Karpas-422 (cell line): ENCODE measurements around the gene LHX5. TPM values are rescaled to one million over a fixed set of nuclear protein-coding genes. Genes with fewer than 3 reads are reported as not detected.

Experiments used
- DNase-seq: peaks from one replicate; pipeline ENCODE4 v3.0.0-alpha.2; 2015
- H2AFZ ChIP-seq: fragments of 200-600 bp; sonication (generic); 2 replicates; pipeline ENCODE4 v1.6.1; 2014; ENCODE audit warnings: antibody characterized with exemption, low read length, mixed read lengths
- H3K27ac ChIP-seq: fragments of 200-600 bp; sonication (generic); 2 replicates; pipeline ENCODE4 v1.5.1; 2014; ENCODE audit warnings: mild to moderate bottlenecking, low read length, moderate library complexity
- H3K27me3 ChIP-seq: fragments of 200-600 bp; sonication (generic); 2 replicates; pipeline ENCODE4 v1.6.1; 2014; ENCODE audit warnings: low read length, mixed read lengths
- H3K36me3 ChIP-seq: fragments of 200-600 bp; sonication (generic); 2 replicates; pipeline ENCODE4 v1.6.1; 2014; ENCODE audit warnings: low read length, mixed read lengths; ENCODE audit not compliant: insufficient read depth
- H3K4me1 ChIP-seq: fragments of 200-600 bp; sonication (generic); 2 replicates; pipeline ENCODE4 v1.6.1; 2014; ENCODE audit warnings: mild to moderate bottlenecking, low read length, mixed read lengths
- H3K4me2 ChIP-seq: fragments of 200-600 bp; sonication (generic); 2 replicates; pipeline ENCODE4 v1.6.1; 2014; ENCODE audit warnings: low read length, low read depth, mild to moderate bottlenecking; ENCODE audit not compliant: poor library complexity, severe bottlenecking
- H3K4me3 ChIP-seq: fragments of 200-600 bp; sonication (generic); 2 replicates; pipeline ENCODE4 v1.5.1; 2014; ENCODE audit warnings: mild to moderate bottlenecking, antibody characterized with exemption, low read length, mixed read lengths
- H3K79me2 ChIP-seq: fragments of 200-600 bp; sonication (generic); 2 replicates; pipeline ENCODE4 v1.6.1; 2014; ENCODE audit warnings: mild to moderate bottlenecking, low read length, mixed read lengths
- H3K9ac ChIP-seq: fragments of 200-600 bp; sonication (generic); 2 replicates; pipeline ENCODE4 v1.6.0; 2014; ENCODE audit warnings: low read length
- H3K9me2 ChIP-seq: fragments of 200-600 bp; sonication (generic), shearing (Covaris generic); replicated peaks from 2 replicates; pipeline ENCODE4 v1.6.0; 2014; ENCODE audit warnings: mild to moderate bottlenecking, low read length, moderate library complexity; ENCODE audit not compliant: insufficient read depth
- H3K9me3 ChIP-seq: fragments of 300-700, 200-600 bp; sonication (generic); 2 replicates; pipeline ENCODE4 v1.6.1; 2014; ENCODE audit warnings: low read length, mixed read lengths
- H4K20me1 ChIP-seq: fragments of 200-600 bp; sonication (generic); 2 replicates; pipeline ENCODE4 v1.6.1; 2014; ENCODE audit warnings: mild to moderate bottlenecking, antibody characterized with exemption, low read length, low read depth; ENCODE audit not compliant: insufficient read depth
- total RNA-seq: library from RNA; depleted of rRNA; stranded (reverse); fragments of >200 nt; shearing (Covaris generic); gene quantifications from 2 replicates; pipeline ENCODE4 v1.2.3, GENCODE V29; 2014; ENCODE audit warnings: low replicate concordance

The LHX5 gene
- total RNA-seq, 1 experiment from 2014 or later, result not detected

- H3K79me2 ChIP-seq, result no peaks in the 10 kb centered on the region
- H3K9me2 ChIP-seq, result no peaks in the 10 kb centered on the region
- H3K36me3 ChIP-seq, result no peaks in the 10 kb centered on the region
- no peaks in the 10 kb centered on the region for H3K4me1 ChIP-seq
- no peak overlapping the region for H3K27ac ChIP-seq
- no peaks in the 10 kb centered on the region for H3K27me3 ChIP-seq
- H3K9me3 ChIP-seq, result no peaks in the 10 kb centered on the region
- no peak for DNase-seq
- H3K4me3 ChIP-seq, result no peak overlapping the region
- no peaks in the 10 kb centered on the region for H4K20me1 ChIP-seq
- no peak overlapping the region for H3K9ac ChIP-seq
- H2AFZ ChIP-seq, result no peak overlapping the region
- H3K4me2 ChIP-seq, result no peak overlapping the region
These were observed 14.9 kb downstream of the LHX5 start for GRCh38 chr12:113456761-113457160.

GRCh38 chr12:113456199-113456598 lies 15.5 kb downstream of the LHX5 start:
- H3K9me2 ChIP-seq, result no peaks in the 10 kb centered on the region
- H3K79me2 ChIP-seq, result no peaks in the 10 kb centered on the region
- no peak overlapping the region for H3K27ac ChIP-seq
- no peak overlapping the region for H3K4me3 ChIP-seq
- H3K36me3 ChIP-seq, result no peaks in the 10 kb centered on the region
- no peak for DNase-seq
- no peaks in the 10 kb centered on the region for H3K27me3 ChIP-seq
- no peaks in the 10 kb centered on the region for H3K4me1 ChIP-seq
- H3K4me2 ChIP-seq, result no peak overlapping the region
- no peak overlapping the region for H3K9ac ChIP-seq
- H2AFZ ChIP-seq, result no peak overlapping the region
- H3K9me3 ChIP-seq, result no peaks in the 10 kb centered on the region
- no peaks in the 10 kb centered on the region for H4K20me1 ChIP-seq

GRCh38 chr12:113453330-113453729 lies 18.3 kb downstream of the LHX5 start:
- H3K9me3 ChIP-seq, result no peaks in the 10 kb centered on the region
- no peaks in the 10 kb centered on the region for H3K79me2 ChIP-seq
- H4K20me1 ChIP-seq, result no peaks in the 10 kb centered on the region
- no peak overlapping the region for H3K9ac ChIP-seq
- no peak overlapping the region for H2AFZ ChIP-seq
- H3K27me3 ChIP-seq, result no peaks in the 10 kb centered on the region
- H3K36me3 ChIP-seq, result no peaks in the 10 kb centered on the region
- no peak overlapping the region for H3K4me3 ChIP-seq
- no peak for DNase-seq
- H3K27ac ChIP-seq, result no peak overlapping the region
- H3K4me1 ChIP-seq, result no peaks in the 10 kb centered on the region
- H3K9me2 ChIP-seq, result no peaks in the 10 kb centered on the region
- H3K4me2 ChIP-seq, result no peak overlapping the region

- H4K20me1 ChIP-seq, result no peaks in the 10 kb centered on the region
- no peaks in the 10 kb centered on the region for H3K79me2 ChIP-seq
- H3K4me3 ChIP-seq, result no peak overlapping the region
- no peaks in the 10 kb centered on the region for H3K36me3 ChIP-seq
- H3K9ac ChIP-seq, result no peak overlapping the region
- no peaks in the 10 kb centered on the region for H3K27me3 ChIP-seq
- no peak overlapping the region for H2AFZ ChIP-seq
- no peaks in the 10 kb centered on the region for H3K4me1 ChIP-seq
- DNase-seq, result no peak
- no peak overlapping the region for H3K27ac ChIP-seq
- H3K9me2 ChIP-seq, result no peaks in the 10 kb centered on the region
- no peaks in the 10 kb centered on the region for H3K9me3 ChIP-seq
- H3K4me2 ChIP-seq, result no peak overlapping the region
These were observed 19.2 kb downstream of the LHX5 start for GRCh38 chr12:113452458-113452857.

GRCh38 chr12:113449839-113450238 lies 21.8 kb downstream of the LHX5 start:
- no peak overlapping the region for H2AFZ ChIP-seq
- no peak for DNase-seq

GRCh38 chr12:113449299-113449698 lies 22.4 kb downstream of the LHX5 start:
- H2AFZ ChIP-seq, result no peak overlapping the region
- 0 out of 2 replicates have a peak, but pooled peaks cover 2% of the 10 kb centered on the region for H3K27me3 ChIP-seq
- no peak overlapping the region for H3K4me3 ChIP-seq
- no peaks in the 10 kb centered on the region for H3K4me1 ChIP-seq
- H3K27ac ChIP-seq, result no peak overlapping the region
- H3K9me2 ChIP-seq, result no peaks in the 10 kb centered on the region
- H3K79me2 ChIP-seq, result no peaks in the 10 kb centered on the region
- H3K36me3 ChIP-seq, result no peaks in the 10 kb centered on the region
- no peaks in the 10 kb centered on the region for H3K9me3 ChIP-seq
- no peak overlapping the region for H3K9ac ChIP-seq
- no peak for DNase-seq
- H4K20me1 ChIP-seq, result no peaks in the 10 kb centered on the region
- no peak overlapping the region for H3K4me2 ChIP-seq

More at GRCh38 chr12:113449839-113450238, 21.8 kb downstream of the LHX5 start:
- H3K36me3 ChIP-seq, result no peaks in the 10 kb centered on the region
- H3K79me2 ChIP-seq, result no peaks in the 10 kb centered on the region
- no peaks in the 10 kb centered on the region for H3K4me1 ChIP-seq
- 0 out of 2 replicates have a peak, but pooled peaks cover 2% of the 10 kb centered on the region for H3K27me3 ChIP-seq
- no peaks in the 10 kb centered on the region for H3K9me3 ChIP-seq
- H3K27ac ChIP-seq, result no peak overlapping the region
- no peaks in the 10 kb centered on the region for H4K20me1 ChIP-seq
- H3K9me2 ChIP-seq, result no peaks in the 10 kb centered on the region
- H3K4me2 ChIP-seq, result no peak overlapping the region
- H3K9ac ChIP-seq, result no peak overlapping the region
- H3K4me3 ChIP-seq, result no peak overlapping the region

- Histone ChIP-seq H3K79me2 (no peaks in the 10 kb centered on the region), H3K9me2 (no peaks in the 10 kb centered on the region), H2AFZ (no peak overlapping the region), H3K9ac (no peak overlapping the region), H3K27ac (no peak overlapping the region), H3K4me2 (no peak overlapping the region), H3K27me3 (0 out of 2 replicates have a peak, but pooled peaks cover 2% of the 10 kb centered on the region), H3K4me1 (no peaks in the 10 kb centered on the region), H3K36me3 (no peaks in the 10 kb centered on the region), H3K9me3 (no peaks in the 10 kb centered on the region), H3K4me3 (no peak overlapping the region), H4K20me1 (no peaks in the 10 kb centered on the region)
- DNase-seq, result no peak
These were observed 22.8 kb downstream of the LHX5 start for GRCh38 chr12:113448873-113449272.

- Histone ChIP-seq H3K9me2 (no peaks in the 10 kb centered on the region), H3K4me3 (no peak overlapping the region), H3K9ac (no peak overlapping the region), H3K4me2 (no peak overlapping the region), H3K36me3 (no peaks in the 10 kb centered on the region), H3K9me3 (no peaks in the 10 kb centered on the region), H4K20me1 (no peaks in the 10 kb centered on the region), H3K27me3 (0 out of 2 replicates have a peak, but pooled peaks cover 2% of the 10 kb centered on the region), H3K79me2 (no peaks in the 10 kb centered on the region), H3K27ac (no peak overlapping the region), H2AFZ (no peak overlapping the region), H3K4me1 (no peaks in the 10 kb centered on the region)
- peak; percentile 71 for DNase-seq
These were observed 26.0 kb downstream of the LHX5 start for GRCh38 chr12:113445544-113446171.
